ENCODE data around the gene MRPS5. TPM values are rescaled to one million over a fixed set of nuclear protein-coding genes. Genes with fewer than 3 reads are reported as not detected.
"Not testable (repeated sequence)": the region's sequence is repeated elsewhere in the genome, so short reads cannot be mapped to it uniquely, and the experiment has no call there.

The MRPS5 gene
- total RNA-seq: 54.0 TPM

- DNase-seq (ENCODE audit: low spot score): peak; percentile 82
Observed at GRCh38 chr2:95121407-95122196, at the start of gene MRPS5. Gene MRPS5 (minus strand): TSS chr2:95121808. CDS start chr2:95121791, 17 bp downstream.

GRCh38 chr2:95166065-95166763 lies 44.6 kb upstream of the MRPS5 start:
- no peak for DNase-seq (ENCODE audit: low spot score)

GRCh38 chr2:95165371-95166064 lies 43.9 kb upstream of the MRPS5 start, which contains the start of gene ZNF2:
Gene ZNF2 (plus strand): TSS chr2:95165809. CDS start chr2:95176227, 10,418 bp downstream.
- peak; percentile 98 for DNase-seq (ENCODE audit: low spot score)

- no peak for DNase-seq (ENCODE audit: low spot score)
Observed at GRCh38 chr2:95165030-95165370, 43.4 kb upstream of the MRPS5 start.

GRCh38 chr2:95159690-95160449 lies 38.3 kb upstream of the MRPS5 start, which contains the start of gene ZNF514:
Gene ZNF514 (minus strand): TSS chr2:95159848. CDS start chr2:95153253, 6,595 bp downstream.
- DNase-seq (ENCODE audit: low spot score): peak; percentile 69

GRCh38 chr2:95158891-95159619 lies 37.4 kb upstream of the MRPS5 start:
- DNase-seq (ENCODE audit: low spot score): peak; percentile 22

GRCh38 chr2:95158441-95158840 lies 36.8 kb upstream of the MRPS5 start:
- DNase-seq (ENCODE audit: low spot score): no peak

GRCh38 chr2:95149397-95149984 lies 27.9 kb upstream of the MRPS5 start:
- no peak for DNase-seq (ENCODE audit: low spot score)

- no peak for DNase-seq (ENCODE audit: low spot score)
Observed at GRCh38 chr2:95143838-95144237, 22.2 kb upstream of the MRPS5 start.

GRCh38 chr2:95138702-95139101 lies 17.1 kb upstream of the MRPS5 start:
- no peak for DNase-seq (ENCODE audit: low spot score)

- no peak for DNase-seq (ENCODE audit: low spot score)
Observed at GRCh38 chr2:95122197-95122551, 566 bp upstream of the MRPS5 start.

GRCh38 chr2:95121093-95121406 lies 558 bp downstream of the MRPS5 start:
- DNase-seq (ENCODE audit: low spot score): no peak

- DNase-seq (ENCODE audit: low spot score): peak; percentile 68
Observed at GRCh38 chr2:95115418-95115817, 6.2 kb downstream of the MRPS5 start.

- DNase-seq (ENCODE audit: low spot score): no peak
Observed at GRCh38 chr2:95113464-95113863, 8.1 kb downstream of the MRPS5 start.

- no peak for DNase-seq (ENCODE audit: low spot score)
Observed at GRCh38 chr2:95110395-95110794, 11.2 kb downstream of the MRPS5 start.

GRCh38 chr2:95109260-95109659 lies 12.3 kb downstream of the MRPS5 start:
- no peak for DNase-seq (ENCODE audit: low spot score)

- no peak for DNase-seq (ENCODE audit: low spot score)
Observed at GRCh38 chr2:95106081-95106480, 15.5 kb downstream of the MRPS5 start.

- DNase-seq (ENCODE audit: low spot score): no peak
Observed at GRCh38 chr2:95104606-95105005, 17.0 kb downstream of the MRPS5 start.

GRCh38 chr2:95099910-95100309 lies 21.7 kb downstream of the MRPS5 start:
- DNase-seq (ENCODE audit: low spot score): no peak

- DNase-seq (ENCODE audit: low spot score): not testable (repeated sequence)
Observed at GRCh38 chr2:95098273-95098672, 23.3 kb downstream of the MRPS5 start.

Measured in mucosa of gallbladder (tissue), 1 donor.